Measurements from ENCODE around the gene CLDN1.

Gene CLDN1

GRCh38 chr3:190336516-190337189 is 14.4 kb upstream of the CLDN1 start:
- Histone ChIP-seq H3K9me3 (ENCODE audit: control insufficient read depth in 1 of 2, low read length in 2 of 2) (no peaks in the 10 kb centered on the region), H3K27me3 (ENCODE audit: control insufficient read depth in 1 of 2, insufficient read depth in 2 of 2, low read length in 2 of 2) (no peaks in the 10 kb centered on the region), H3K36me3 (ENCODE audit: control insufficient read depth in 1 of 2, insufficient read depth in 2 of 2, low read length in 2 of 2) (no peaks in the 10 kb centered on the region), H3K4me1 (ENCODE audit: control insufficient read depth in 1 of 2, insufficient read depth in 2 of 2, low read length in 2 of 2) (no peaks in the 10 kb centered on the region), H3K9ac (ENCODE audit: low read depth in 1 of 2, low read length in 2 of 2) (no peak overlapping the region), H3K27ac (ENCODE audit: low read depth, low read length) (no peak overlapping the region), H3K4me3 (ENCODE audit: low read depth in 1 of 2, low read length in 2 of 2) (no peak overlapping the region)

DNA sequence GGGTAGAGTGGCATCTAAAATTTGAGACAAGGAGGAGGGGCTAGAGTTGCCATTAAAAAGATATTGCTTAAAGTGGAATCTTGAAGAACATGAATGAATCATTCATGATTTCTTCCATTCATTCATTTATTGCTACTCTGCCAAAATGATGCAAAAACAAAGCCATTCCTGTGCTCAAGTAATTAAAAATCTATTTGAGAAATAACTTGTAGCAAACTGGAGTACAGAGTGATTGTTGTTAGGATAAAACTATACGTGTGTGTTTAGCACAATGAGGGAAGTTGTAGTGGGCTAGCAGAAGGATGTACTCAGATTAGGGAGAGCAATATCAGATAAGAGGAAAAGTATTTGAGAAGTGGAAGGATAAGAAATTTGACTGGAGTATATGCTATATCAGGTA is 11.7 kb upstream of the CLDN1 start:
- Histone ChIP-seq H3K9ac (ENCODE audit: low read depth in 1 of 2, low read length in 2 of 2) (no peak overlapping the region), H3K4me1 (ENCODE audit: control insufficient read depth in 1 of 2, insufficient read depth in 2 of 2, low read length in 2 of 2) (peaks cover 0 to 7% of the 10 kb centered on the region in 2 donors), H3K27ac (ENCODE audit: low read depth, low read length) (no peak overlapping the region), H3K36me3 (ENCODE audit: control insufficient read depth in 1 of 2, insufficient read depth in 2 of 2, low read length in 2 of 2) (no peaks in the 10 kb centered on the region), H3K9me3 (ENCODE audit: control insufficient read depth in 1 of 2, low read length in 2 of 2) (no peaks in the 10 kb centered on the region), H3K27me3 (ENCODE audit: control insufficient read depth in 1 of 2, insufficient read depth in 2 of 2, low read length in 2 of 2) (no peaks in the 10 kb centered on the region), H3K4me3 (ENCODE audit: low read depth in 1 of 2, low read length in 2 of 2) (no peak overlapping the region)

- H3K36me3 ChIP-seq (ENCODE audit: control insufficient read depth in 1 of 2, insufficient read depth in 2 of 2, low read length in 2 of 2) = no peaks in the 10 kb centered on the region
- H3K27ac ChIP-seq (ENCODE audit: low read depth, low read length) = no peak overlapping the region
- H3K4me3 ChIP-seq (ENCODE audit: low read depth in 1 of 2, low read length in 2 of 2) = no peak overlapping the region
- no peaks in the 10 kb centered on the region for H3K9me3 ChIP-seq (ENCODE audit: control insufficient read depth in 1 of 2, low read length in 2 of 2)
- H3K9ac ChIP-seq (ENCODE audit: low read depth in 1 of 2, low read length in 2 of 2) = no peak overlapping the region
- H3K27me3 ChIP-seq (ENCODE audit: control insufficient read depth in 1 of 2, insufficient read depth in 2 of 2, low read length in 2 of 2) = no peaks in the 10 kb centered on the region
- H3K4me1 ChIP-seq (ENCODE audit: control insufficient read depth in 1 of 2, insufficient read depth in 2 of 2, low read length in 2 of 2) = peaks cover 0 to 7% of the 10 kb centered on the region in 2 donors
Observed at GRCh38 chr3:190330936-190331734, 8.9 kb upstream of the CLDN1 start.

DNA sequence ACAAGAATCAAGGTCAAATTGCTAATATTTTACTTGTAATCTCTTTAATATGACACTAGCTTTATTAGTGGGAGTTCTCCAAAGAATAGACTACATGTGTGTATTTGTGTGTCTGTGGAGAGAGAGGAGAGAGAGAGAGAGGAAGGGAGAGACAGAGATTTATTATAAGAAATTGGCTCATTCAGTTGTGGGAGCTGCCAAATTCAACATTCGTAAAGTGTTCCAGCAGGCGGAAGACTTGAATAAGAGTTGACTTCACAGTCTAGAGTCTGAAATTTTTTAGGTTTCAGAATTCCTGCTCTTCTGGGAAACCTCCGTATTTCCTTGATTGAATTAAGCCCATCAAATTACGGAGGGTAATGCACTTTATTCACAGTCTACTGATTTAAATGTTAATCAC is 4.7 kb upstream of the CLDN1 start:
- Histone ChIP-seq H3K4me3 (ENCODE audit: low read depth in 1 of 2, low read length in 2 of 2) (no peak overlapping the region), H3K9ac (ENCODE audit: low read depth in 1 of 2, low read length in 2 of 2) (no peak overlapping the region), H3K27ac (ENCODE audit: low read depth, low read length) (no peak overlapping the region), H3K36me3 (ENCODE audit: control insufficient read depth in 1 of 2, insufficient read depth in 2 of 2, low read length in 2 of 2) (no peaks in the 10 kb centered on the region), H3K9me3 (ENCODE audit: control insufficient read depth in 1 of 2, low read length in 2 of 2) (no peaks in the 10 kb centered on the region), H3K27me3 (ENCODE audit: control insufficient read depth in 1 of 2, insufficient read depth in 2 of 2, low read length in 2 of 2) (peaks cover under 1 to 6% of the 10 kb centered on the region in 2 donors), H3K4me1 (ENCODE audit: control insufficient read depth in 1 of 2, insufficient read depth in 2 of 2, low read length in 2 of 2) (peaks cover 8 to 15% of the 10 kb centered on the region in 2 donors)

GRCh38 chr3:190326361-190326760 is 4.1 kb upstream of the CLDN1 start:
- H3K4me1 ChIP-seq (ENCODE audit: control insufficient read depth in 1 of 2, insufficient read depth in 2 of 2, low read length in 2 of 2) = peaks cover 12 to 15% of the 10 kb centered on the region in 2 donors
- H3K4me3 ChIP-seq (ENCODE audit: low read depth in 1 of 2, low read length in 2 of 2) = no peak overlapping the region
- H3K27ac ChIP-seq (ENCODE audit: low read depth, low read length) = no peak overlapping the region
- no peak overlapping the region for H3K9ac ChIP-seq (ENCODE audit: low read depth in 1 of 2, low read length in 2 of 2)
- no peaks in the 10 kb centered on the region for H3K36me3 ChIP-seq (ENCODE audit: control insufficient read depth in 1 of 2, insufficient read depth in 2 of 2, low read length in 2 of 2)
- peaks cover 6 to 11% of the 10 kb centered on the region in 2 donors for H3K27me3 ChIP-seq (ENCODE audit: control insufficient read depth in 1 of 2, insufficient read depth in 2 of 2, low read length in 2 of 2)
- no peaks in the 10 kb centered on the region for H3K9me3 ChIP-seq (ENCODE audit: control insufficient read depth in 1 of 2, low read length in 2 of 2)

DNA sequence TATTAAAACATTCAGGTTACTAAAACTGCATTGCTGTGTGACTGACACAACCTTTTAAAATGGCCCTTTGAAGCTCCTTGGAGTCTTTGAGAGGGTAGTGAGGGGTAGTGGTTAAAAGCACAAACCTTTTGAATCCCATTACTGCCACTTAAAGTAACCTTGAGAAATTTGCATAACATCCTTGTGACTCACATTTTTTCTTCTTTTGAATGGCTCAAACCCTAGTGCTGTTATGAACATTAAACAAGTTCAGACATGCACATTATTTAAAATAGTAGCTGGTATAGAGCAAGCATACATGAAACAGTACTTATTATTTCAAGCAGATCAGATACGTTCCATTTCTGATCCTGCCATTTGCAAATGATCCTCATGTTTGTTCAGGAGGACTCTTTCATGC is 3.7 kb upstream of the CLDN1 start:
- Histone ChIP-seq H3K36me3 (ENCODE audit: control insufficient read depth in 1 of 2, insufficient read depth in 2 of 2, low read length in 2 of 2) (no peaks in the 10 kb centered on the region), H3K27ac (ENCODE audit: low read depth, low read length) (no peak overlapping the region), H3K27me3 (ENCODE audit: control insufficient read depth in 1 of 2, insufficient read depth in 2 of 2, low read length in 2 of 2) (peaks cover 6 to 11% of the 10 kb centered on the region in 2 donors), H3K4me1 (ENCODE audit: control insufficient read depth in 1 of 2, insufficient read depth in 2 of 2, low read length in 2 of 2) (peaks cover 12% of the 10 kb centered on the region in 2 donors), H3K9ac (ENCODE audit: low read depth in 1 of 2, low read length in 2 of 2) (no peak overlapping the region), H3K4me3 (ENCODE audit: low read depth in 1 of 2, low read length in 2 of 2) (no peak overlapping the region), H3K9me3 (ENCODE audit: control insufficient read depth in 1 of 2, low read length in 2 of 2) (no peaks in the 10 kb centered on the region)

GRCh38 chr3:190323246-190323626 is 990 bp upstream of the CLDN1 start:
- H3K9me3 ChIP-seq (ENCODE audit: control insufficient read depth in 1 of 2, low read length in 2 of 2) = no peaks in the 10 kb centered on the region
- H3K4me3 ChIP-seq (ENCODE audit: low read depth in 1 of 2, low read length in 2 of 2) = peak overlapping the region; percentile 71 to 73
- peaks cover 11% of the 10 kb centered on the region in 2 donors for H3K27me3 ChIP-seq (ENCODE audit: control insufficient read depth in 1 of 2, insufficient read depth in 2 of 2, low read length in 2 of 2)
- no peak overlapping the region for H3K9ac ChIP-seq (ENCODE audit: low read depth in 1 of 2, low read length in 2 of 2)
- peaks cover 8 to 12% of the 10 kb centered on the region in 2 donors for H3K4me1 ChIP-seq (ENCODE audit: control insufficient read depth in 1 of 2, insufficient read depth in 2 of 2, low read length in 2 of 2)
- no peak overlapping the region for H3K27ac ChIP-seq (ENCODE audit: low read depth, low read length)
- no peaks in the 10 kb centered on the region for H3K36me3 ChIP-seq (ENCODE audit: control insufficient read depth in 1 of 2, insufficient read depth in 2 of 2, low read length in 2 of 2)

GRCh38 chr3:190322604-190323245 is 479 bp upstream of the CLDN1 start:
- Histone ChIP-seq H3K9me3 (ENCODE audit: control insufficient read depth in 1 of 2, low read length in 2 of 2) (no peaks in the 10 kb centered on the region), H3K27ac (ENCODE audit: low read depth, low read length) (no peak overlapping the region), H3K4me1 (ENCODE audit: control insufficient read depth in 1 of 2, insufficient read depth in 2 of 2, low read length in 2 of 2) (peaks cover 8 to 12% of the 10 kb centered on the region in 2 donors), H3K27me3 (ENCODE audit: control insufficient read depth in 1 of 2, insufficient read depth in 2 of 2, low read length in 2 of 2) (peaks cover 11% of the 10 kb centered on the region in 2 donors), H3K9ac (ENCODE audit: low read depth in 1 of 2, low read length in 2 of 2) (no peak overlapping the region), H3K4me3 (ENCODE audit: low read depth in 1 of 2, low read length in 2 of 2) (peak overlapping the region; percentile 71 to 73), H3K36me3 (ENCODE audit: control insufficient read depth in 1 of 2, insufficient read depth in 2 of 2, low read length in 2 of 2) (no peaks in the 10 kb centered on the region)

- Histone ChIP-seq H3K36me3 (ENCODE audit: control insufficient read depth in 1 of 2, insufficient read depth in 2 of 2, low read length in 2 of 2) (no peaks in the 10 kb centered on the region), H3K9me3 (ENCODE audit: control insufficient read depth in 1 of 2, low read length in 2 of 2) (no peaks in the 10 kb centered on the region), H3K27me3 (ENCODE audit: control insufficient read depth in 1 of 2, insufficient read depth in 2 of 2, low read length in 2 of 2) (peaks cover 11% of the 10 kb centered on the region in 2 donors), H3K4me3 (ENCODE audit: low read depth in 1 of 2, low read length in 2 of 2) (no peak overlapping the region), H3K9ac (ENCODE audit: low read depth in 1 of 2, low read length in 2 of 2) (no peak overlapping the region), H3K4me1 (ENCODE audit: control insufficient read depth in 1 of 2, insufficient read depth in 2 of 2, low read length in 2 of 2) (peaks cover 8 to 12% of the 10 kb centered on the region in 2 donors), H3K27ac (ENCODE audit: low read depth, low read length) (no peak overlapping the region)
Observed at GRCh38 chr3:190320594-190321362, 1.5 kb downstream of the CLDN1 start.
